Astrocyte of the spinal cord (primary cell): ENCODE measurements around the gene RAI14.

Source experiments
- DNase-seq: peaks from one replicate; pipeline ENCODE4 v3.0.0; 2011; ENCODE audit warnings: low read depth, low spot score
- H3K4me3 ChIP-seq: 2 replicates; pipeline ENCODE4 v1.5.1; 2011; ENCODE audit warnings: low read depth, mild to moderate bottlenecking, low read length, moderate library complexity
- CTCF ChIP-seq: IDR thresholded peaks from 2 replicates; pipeline ENCODE4 v1.5.1; 2012; ENCODE audit warnings: low read depth, mild to moderate bottlenecking, low read length, inconsistent platforms
- in situ Hi-C: cut with HindIII; loops from 2 replicates; pipeline ENCODE4 v1.10.0; 2017; ENCODE audit warnings: low sequenced_read_pairs

RAI14 gene

GRCh38 chr5:34791761-34792244 lies 135.7 kb downstream of the RAI14 start:
- no peak for TF ChIP-seq CTCF
- in situ Hi-C loops = no loop called here
- H3K4me3 ChIP-seq = no peak overlapping the region
- DNase-seq = peak; percentile 55

- no peak for DNase-seq
- in situ Hi-C loops = no loop called here
- H3K4me3 ChIP-seq = no peak overlapping the region
- TF ChIP-seq CTCF = no peak
These were observed 146.9 kb downstream of the RAI14 start for GRCh38 chr5:34802834-34803563.

- no peak for TF ChIP-seq CTCF
- DNase-seq = no peak
- in situ Hi-C loops = no loop called here
These were observed 148.0 kb downstream of the RAI14 start for GRCh38 chr5:34803974-34804732.

GRCh38 chr5:34804913-34805312 lies 148.8 kb downstream of the RAI14 start:
- peak; percentile 66 for DNase-seq
- H3K4me3 ChIP-seq = no peak overlapping the region
- no peak for TF ChIP-seq CTCF
- in situ Hi-C loops = no loop called here

More at GRCh38 chr5:34803974-34804732, 148.0 kb downstream of the RAI14 start:
- H3K4me3 ChIP-seq = no peak overlapping the region

- TF ChIP-seq CTCF = no peak
- H3K4me3 ChIP-seq = no peak overlapping the region
- DNase-seq = no peak
- in situ Hi-C loops = no loop called here
These were observed 150.4 kb downstream of the RAI14 start for GRCh38 chr5:34806532-34806931.

GRCh38 chr5:34811706-34812105 lies 155.6 kb downstream of the RAI14 start:
- no peak overlapping the region for H3K4me3 ChIP-seq
- no peak for TF ChIP-seq CTCF
- no peak for DNase-seq
- in situ Hi-C loops = no loop called here
